NCI-H187 treated with DMSO at 0.1 percent for 48 hours (cell line): ENCODE data around the gene ASCL2.

ENCODE experiments used
- DNase-seq: peaks from one replicate; lab custom pipeline; 2025; lab: John Stamatoyannopoulos, UW

ASCL2 gene

GRCh38 chr11:2233693-2234455, 36.5 kb downstream of the ASCL2 start:
- DNase-seq = no peak

DNA sequence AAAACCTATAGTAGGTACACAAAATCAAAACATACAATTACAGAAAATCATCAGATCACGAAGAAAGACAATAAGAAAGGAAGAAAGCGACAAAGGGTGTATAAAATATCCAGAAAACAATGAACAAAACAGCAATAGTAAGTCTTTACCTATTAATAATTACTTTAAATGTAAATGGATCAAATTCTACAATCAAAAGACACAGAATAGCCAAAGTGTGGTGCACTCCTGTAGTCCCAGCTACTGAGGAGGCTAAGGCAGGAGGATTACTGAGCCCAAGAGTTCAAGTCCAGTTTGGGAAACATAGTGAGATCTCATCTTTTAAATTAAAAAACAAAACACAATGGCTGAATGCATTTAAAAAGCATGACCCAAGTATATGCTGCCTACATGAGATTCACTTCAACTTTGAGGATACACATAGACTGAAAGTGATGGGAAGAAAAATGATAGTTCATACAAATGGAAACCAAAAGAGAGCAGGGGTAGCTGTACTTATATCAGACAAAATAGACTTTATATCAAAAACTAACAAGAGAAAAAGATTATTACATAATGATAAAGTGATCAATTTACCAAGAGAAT, 40.6 kb downstream of the ASCL2 start:
- no peak for DNase-seq

DNA sequence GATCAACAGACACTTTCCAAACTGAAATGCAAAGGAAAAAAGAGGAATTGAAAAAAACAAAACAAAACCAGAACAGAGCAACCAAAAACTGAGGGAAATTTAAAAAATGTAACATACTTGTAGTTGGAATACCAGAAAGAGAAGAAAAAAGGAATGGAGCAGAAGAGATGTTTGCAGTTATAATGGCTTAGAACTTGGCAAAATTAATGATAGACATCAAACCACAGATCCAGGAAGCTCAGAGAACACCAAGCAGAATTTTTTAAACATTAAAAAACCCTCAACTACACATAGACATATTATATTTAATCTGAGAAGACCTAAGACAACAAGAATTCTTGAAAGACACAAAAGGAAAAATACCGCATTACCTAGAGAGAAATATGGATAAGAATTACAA, 46.1 kb downstream of the ASCL2 start:
- DNase-seq = no peak

- no peak for DNase-seq
Measured at GRCh38 chr11:2223153-2223794, 47.1 kb downstream of the ASCL2 start.

- DNase-seq = no peak
Measured at GRCh38 chr11:2222451-2222850, 47.9 kb downstream of the ASCL2 start.

DNA sequence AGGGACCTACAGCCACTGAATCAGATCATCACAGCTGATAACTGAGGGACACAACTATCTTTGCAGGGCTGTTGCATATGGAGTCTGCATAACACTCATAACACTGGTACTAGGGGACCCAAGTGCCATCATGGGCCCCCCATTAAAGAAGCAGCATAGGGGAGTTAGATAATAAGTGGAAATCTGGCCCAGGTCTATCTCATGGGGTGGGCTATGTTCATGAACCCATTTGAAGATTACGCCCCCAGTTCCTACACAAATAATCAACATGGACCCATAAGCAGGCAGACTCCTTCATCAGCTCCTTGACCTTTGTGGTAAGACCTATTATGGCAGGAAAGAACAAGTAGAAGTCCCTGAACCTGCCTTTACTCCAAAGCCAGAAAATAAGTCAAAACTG, 48.8 kb downstream of the ASCL2 start:
- DNase-seq = no peak

GRCh38 chr11:2221024-2221423, 49.4 kb downstream of the ASCL2 start:
- no peak for DNase-seq

DNA sequence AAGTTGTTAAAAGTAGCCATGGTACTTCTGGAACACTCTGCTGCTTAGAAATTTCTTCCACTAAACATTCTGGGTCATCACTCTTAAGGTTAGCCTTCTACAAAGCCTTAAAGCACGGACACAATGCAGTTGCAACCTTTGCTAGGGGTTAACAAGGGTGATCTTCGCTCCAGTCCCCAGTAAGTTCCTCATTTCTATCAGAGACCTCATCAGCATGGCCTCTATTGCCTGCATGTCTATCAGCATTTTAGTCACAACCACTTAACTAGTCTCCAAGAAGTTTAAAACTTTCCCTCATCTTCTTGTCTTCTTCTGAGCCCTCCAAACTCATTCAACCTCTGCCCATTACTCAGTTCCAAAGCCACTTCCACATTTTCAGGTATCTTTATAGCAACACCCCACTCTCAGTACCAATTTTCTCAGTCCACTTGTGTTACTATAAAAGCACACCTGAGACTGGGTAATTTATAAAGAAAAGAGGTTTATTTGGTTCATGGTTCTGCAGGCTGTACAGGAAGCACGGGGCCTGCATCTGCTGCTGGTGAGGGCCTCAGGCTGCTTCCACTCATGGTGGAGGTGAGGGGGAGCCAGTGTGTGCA, 50.1 kb downstream of the ASCL2 start:
- no peak for DNase-seq

GRCh38 chr11:2219318-2220017, 50.9 kb downstream of the ASCL2 start:
- DNase-seq = no peak
